PC-3 (cell line): Measurements from ENCODE around the gene ACBD4.

ENCODE experiments used
- CTCF ChIP-seq: fragments of 300-600 bp; sonication (generic); conservative IDR thresholded peaks from 2 replicates; pipeline ENCODE4 v1.5.1; 2017; ENCODE audit warnings: antibody characterized with exemption, low read depth, mild to moderate bottlenecking, low read length
- EZH2 ChIP-seq: fragments of 300-600 bp; sonication (generic); IDR thresholded peaks from one replicate; pipeline ENCODE4 v1.6.1; 2017; ENCODE audit warnings: antibody characterized with exemption, mild to moderate bottlenecking, low read length; ENCODE audit not compliant: unreplicated experiment
- EZH2phosphoT487 ChIP-seq: fragments of 300-600 bp; sonication (generic); IDR thresholded peaks from 2 replicates; pipeline ENCODE4 v1.6.1; 2018; ENCODE audit warnings: mild to moderate bottlenecking, antibody characterized with exemption, low read length, borderline replicate concordance

GRCh38 chr17:45114117-45114932 lies 21.2 kb upstream of the ACBD4 start:
- TF ChIP-seq CTCF = no peak
- TF ChIP-seq EZH2phosphoT487 = no peak
- no peak for TF ChIP-seq EZH2
